NCI-H2171 treated with DMSO at 0.1 percent for 48 hours (cell line): Measurements from ENCODE around the gene KREMEN2.
A peak's percentile ranks its signal among the peaks of the same experiment; 100 is the strongest.

Source experiments
- DNase-seq: peaks from one replicate; lab custom pipeline; 2025; lab: John Stamatoyannopoulos, UW

The KREMEN2 gene

GRCh38 chr16:2964475-2965336 lies 631 bp downstream of the KREMEN2 start:
- peak; percentile 86 for DNase-seq

- DNase-seq, result no peak
These were observed 2.1 kb downstream of the KREMEN2 start for GRCh38 chr16:2966043-2966807.

GRCh38 chr16:2966808-2967191 lies 2.7 kb downstream of the KREMEN2 start:
- DNase-seq, result no peak

DNA sequence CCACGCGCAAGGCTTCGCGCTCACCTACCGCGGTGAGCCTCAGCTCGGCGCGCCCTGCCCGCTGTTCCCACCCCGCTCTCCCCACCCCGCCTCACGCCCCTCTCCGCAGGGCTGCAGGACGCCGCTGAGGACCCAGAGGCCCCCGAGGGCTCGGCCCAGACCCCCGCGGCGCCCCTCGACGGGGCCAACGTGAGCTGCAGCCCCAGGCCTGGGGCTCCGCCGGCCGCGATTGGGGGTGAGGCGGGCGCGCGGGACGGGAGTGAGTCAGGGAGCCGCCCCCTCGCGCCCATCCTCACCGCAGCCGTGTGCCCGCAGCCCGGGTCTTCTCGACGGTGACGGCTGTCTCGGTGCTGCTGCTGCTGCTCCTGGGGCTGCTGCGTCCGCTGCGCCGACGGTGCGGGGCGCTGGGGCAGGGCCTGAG lies 3.1 kb downstream of the KREMEN2 start:
- no peak for DNase-seq

GRCh38 chr16:2967721-2968161 lies 3.7 kb downstream of the KREMEN2 start:
- no peak for DNase-seq

GRCh38 chr16:2968368-2968737 lies 4.3 kb downstream of the KREMEN2 start:
- DNase-seq, result peak; percentile 59

- DNase-seq, result peak; percentile 85
These were observed 4.9 kb downstream of the KREMEN2 start, which contains the start of gene PAQR4 for GRCh38 chr16:2968738-2969544. PAQR4 (plus strand) TSS chr16:2969348; CDS start chr16:2969675, 327 bp downstream.

GRCh38 chr16:2969545-2970521 lies 5.8 kb downstream of the KREMEN2 start:
- peak; percentile 66 for DNase-seq

GRCh38 chr16:2970563-2970962 lies 6.5 kb downstream of the KREMEN2 start:
- DNase-seq, result no peak

GRCh38 chr16:2971134-2971984 lies 7.3 kb downstream of the KREMEN2 start:
- DNase-seq, result no peak

DNA sequence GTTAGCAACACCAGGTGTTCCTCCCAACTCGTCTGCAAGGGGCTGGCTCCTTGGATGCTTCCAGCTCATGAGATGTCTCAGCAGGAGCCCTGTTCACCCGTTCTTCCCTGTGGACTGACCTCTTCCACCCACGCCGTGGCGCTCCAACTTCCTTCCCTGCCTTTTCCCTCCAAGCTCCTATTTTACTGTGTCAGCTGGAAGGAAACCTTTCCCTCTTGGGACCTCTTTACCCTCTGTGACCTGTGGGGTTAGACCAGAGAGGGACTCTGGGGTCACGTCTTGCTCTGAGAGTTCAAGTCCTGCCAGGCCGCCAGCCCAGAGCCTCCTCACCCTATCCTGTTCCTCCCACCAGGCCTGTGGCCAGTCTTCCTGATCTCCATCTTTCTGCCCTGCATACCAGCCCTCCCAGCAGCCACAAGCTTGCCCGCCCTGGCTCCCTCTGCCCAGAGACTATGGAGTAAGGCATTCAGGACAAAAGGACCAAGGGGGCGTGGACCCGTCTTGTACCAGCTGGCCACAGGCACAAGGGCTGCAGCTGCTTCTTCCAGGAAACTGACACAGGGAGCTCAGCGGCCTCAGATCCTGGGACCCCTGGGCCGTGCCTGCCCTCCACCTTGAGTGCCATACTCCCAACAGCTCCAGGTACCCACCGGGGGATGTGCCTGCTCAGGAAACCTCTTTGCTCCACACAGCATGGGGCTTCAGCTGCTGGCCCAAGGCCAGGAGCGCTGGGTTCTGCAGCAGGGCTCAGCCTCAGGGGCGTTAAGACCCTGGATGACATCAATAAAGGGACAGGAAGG lies 8.1 kb downstream of the KREMEN2 start:
- no peak for DNase-seq

GRCh38 chr16:2973093-2973492 lies 9.0 kb downstream of the KREMEN2 start:
- no peak for DNase-seq

DNA sequence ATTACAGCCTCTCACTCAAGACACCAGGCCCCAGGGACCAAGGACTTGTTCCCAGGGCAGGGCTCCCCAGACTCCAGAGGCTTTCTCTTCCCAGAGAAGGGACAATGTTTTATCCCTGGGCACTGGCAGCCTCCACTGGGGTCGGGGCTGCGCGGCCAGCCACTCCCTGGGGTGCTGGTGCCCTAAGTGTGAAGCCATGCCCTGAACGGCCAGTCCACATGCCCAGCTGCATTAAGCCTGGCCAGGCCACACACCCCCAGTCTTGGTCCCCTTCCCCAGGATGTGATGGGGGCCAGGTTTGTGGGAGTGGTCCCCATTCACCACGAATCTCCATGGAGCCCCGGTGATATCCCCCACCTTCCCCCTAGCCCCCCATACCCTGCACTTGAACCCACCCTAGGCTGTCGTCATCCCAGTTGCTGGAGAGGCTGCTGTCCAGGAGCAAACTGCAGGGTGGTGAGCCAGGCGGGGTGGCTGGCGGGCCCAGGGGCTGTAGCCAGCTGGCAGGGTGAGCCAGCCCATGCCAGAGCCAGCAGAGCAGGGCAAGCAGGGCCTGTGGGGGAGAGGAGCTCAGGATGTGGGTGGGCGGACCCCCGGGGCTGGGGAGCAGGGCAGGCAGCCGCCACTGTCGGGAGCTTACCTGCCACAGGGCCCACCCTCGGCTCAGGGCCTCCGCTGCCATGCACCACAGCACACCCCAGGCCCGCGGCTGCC lies 9.7 kb downstream of the KREMEN2 start:
- DNase-seq, result no peak

DNA sequence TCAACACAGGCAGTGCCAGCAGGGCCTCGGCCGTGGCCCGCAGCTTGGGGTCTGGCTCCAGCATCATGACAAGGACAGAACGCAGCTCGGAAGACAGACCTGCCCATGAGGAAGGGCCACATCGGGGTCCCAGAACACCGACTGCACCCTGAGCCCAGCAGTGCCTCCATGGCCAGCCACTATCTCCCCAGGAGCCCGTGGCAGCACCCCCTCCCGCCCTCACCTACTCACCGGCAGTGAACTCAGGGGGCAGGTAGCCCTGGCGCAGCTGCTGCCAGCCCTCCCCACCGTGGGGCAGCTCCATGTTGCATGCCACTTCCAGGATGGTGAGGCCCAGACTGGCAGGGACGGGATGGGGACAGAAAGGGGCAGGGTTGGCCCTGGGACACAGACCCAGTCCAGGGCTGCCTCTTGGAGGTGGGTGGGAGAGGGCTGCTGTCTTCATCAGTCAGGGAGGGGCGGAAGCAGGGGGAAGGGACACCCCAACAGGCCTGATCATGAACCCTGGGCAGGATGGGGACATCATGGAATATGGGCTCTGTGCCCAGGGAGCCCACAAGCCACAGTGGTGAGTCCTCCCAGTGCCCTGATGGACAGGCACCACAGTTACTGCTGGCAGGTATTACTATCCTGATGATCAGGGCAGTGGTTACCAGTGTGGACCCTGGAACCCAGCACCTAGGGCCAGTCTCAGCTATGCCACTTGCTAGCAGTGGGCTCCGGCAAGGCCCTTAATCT lies 10.4 kb downstream of the KREMEN2 start:
- DNase-seq, result no peak

DNA sequence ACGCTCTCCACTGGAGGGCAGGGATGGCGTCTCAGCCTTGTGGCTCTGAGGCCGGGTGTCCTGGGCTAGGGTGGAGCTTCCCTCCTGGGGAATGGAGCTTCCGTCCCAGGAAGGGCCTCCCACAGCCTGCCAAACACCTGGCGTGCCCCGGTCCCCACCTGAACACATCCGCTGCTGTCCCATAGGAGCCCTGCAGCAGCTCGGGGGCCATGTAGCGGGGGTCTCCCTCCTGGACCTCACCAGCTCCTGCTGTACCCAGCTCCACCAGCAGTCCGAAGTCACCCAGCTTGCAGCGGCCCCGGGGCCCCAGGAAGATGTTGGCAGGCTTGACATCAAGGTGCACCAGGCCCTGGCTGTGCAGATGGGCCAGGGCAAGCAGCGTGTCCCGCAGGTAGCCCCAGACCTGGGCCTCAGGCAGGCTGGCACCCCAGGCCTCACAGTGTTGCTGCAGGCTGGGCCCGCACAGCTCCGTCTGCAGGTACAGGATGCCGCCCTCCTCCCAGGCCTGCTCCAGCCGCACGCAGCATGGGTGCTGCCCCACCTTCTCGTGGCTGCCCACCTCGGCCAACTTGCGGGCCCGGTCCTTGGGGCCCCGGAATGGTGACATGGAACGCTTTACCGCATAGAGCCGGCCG lies 11.2 kb downstream of the KREMEN2 start:
- no peak for DNase-seq

- no peak for DNase-seq
These were observed 12.1 kb downstream of the KREMEN2 start for GRCh38 chr16:2976201-2976600.

DNA sequence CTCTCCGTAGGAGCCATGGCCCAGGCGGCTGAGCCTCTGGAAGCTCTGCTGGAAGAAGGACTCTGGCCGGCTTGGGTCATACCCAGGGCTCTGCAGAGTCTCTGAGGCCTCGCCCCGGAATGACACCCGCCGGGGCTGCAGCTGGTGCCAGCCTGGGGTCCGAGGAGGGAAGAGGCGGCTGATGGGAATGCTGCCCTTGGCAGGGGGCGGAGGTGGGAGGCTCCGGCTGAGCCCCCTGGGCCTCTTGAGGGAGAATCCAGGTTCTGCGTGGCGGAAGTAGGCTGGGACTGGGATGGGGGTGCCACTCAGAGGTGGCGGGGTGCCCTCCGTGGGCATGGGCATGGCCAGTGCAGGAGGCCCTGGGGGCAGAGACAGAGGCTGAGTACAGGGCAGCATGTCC lies 12.6 kb downstream of the KREMEN2 start:
- DNase-seq, result no peak
